Epithelial cell of proximal tubule (primary cell): ENCODE measurements around the gene INTS1. TPM values are rescaled to one million over a fixed set of nuclear protein-coding genes. Genes with fewer than 3 reads are reported as not detected.
A peak's percentile ranks its signal among the peaks of the same experiment; 100 is the strongest.

Source experiments
- DNase-seq: peaks from one replicate; pipeline ENCODE4 v3.0.0-alpha.2; 2011; ENCODE audit warnings: low read depth
- H3K4me3 ChIP-seq: 2 replicates; pipeline ENCODE4 v1.5.1; 2011; ENCODE audit warnings: low read depth, mild to moderate bottlenecking, low read length
- CTCF ChIP-seq: conservative IDR thresholded peaks from 2 replicates; pipeline ENCODE4 v1.5.1; 2012; ENCODE audit warnings: low read depth, mild to moderate bottlenecking, low read length
- total RNA-seq: library from RNA; depleted of rRNA; stranded (reverse); fragments of >200 nt; gene quantifications from 2 replicates; pipeline ENCODE4 v1.2.3, GENCODE V29; 2015

The INTS1 gene
- total RNA-seq, 1 donor from 2014 or later = 88.2 TPM

GRCh38 chr7:1511444-1512422 is 7.5 kb upstream of the INTS1 start:
- no peak for DNase-seq
- H3K4me3 ChIP-seq = no peak overlapping the region
- TF ChIP-seq CTCF = no peak

- H3K4me3 ChIP-seq = no peak overlapping the region
- TF ChIP-seq CTCF = no peak
- no peak for DNase-seq
These were observed 6.6 kb upstream of the INTS1 start for GRCh38 chr7:1510780-1511154.

GRCh38 chr7:1509226-1509625 is 5.0 kb upstream of the INTS1 start:
- no peak overlapping the region for H3K4me3 ChIP-seq
- no peak for DNase-seq
- TF ChIP-seq CTCF = no peak

- TF ChIP-seq CTCF = no peak
- no peak for DNase-seq
- H3K4me3 ChIP-seq = no peak overlapping the region
These were observed 4.1 kb upstream of the INTS1 start for GRCh38 chr7:1508277-1508758.

GRCh38 chr7:1505731-1506550 is 1.8 kb upstream of the INTS1 start:
- DNase-seq = no peak
- H3K4me3 ChIP-seq = no peak overlapping the region
- no peak for TF ChIP-seq CTCF

GRCh38 chr7:1503390-1503789 is 799 bp downstream of the INTS1 start:
- H3K4me3 ChIP-seq = peak overlapping the region; percentile 95
- no peak for DNase-seq
- no peak for TF ChIP-seq CTCF
